ENCODE data around the gene NAA30. TPM values are rescaled to one million over a fixed set of nuclear protein-coding genes. Genes with fewer than 3 reads are reported as not detected.
"Not testable (repeated sequence)": the region's sequence is repeated elsewhere in the genome, so short reads cannot be mapped to it uniquely, and the experiment has no call there.

The NAA30 gene
- 10 to 100 TPM; 11.4 to 16.6 (median 13.1) TPM for total RNA-seq

DNA sequence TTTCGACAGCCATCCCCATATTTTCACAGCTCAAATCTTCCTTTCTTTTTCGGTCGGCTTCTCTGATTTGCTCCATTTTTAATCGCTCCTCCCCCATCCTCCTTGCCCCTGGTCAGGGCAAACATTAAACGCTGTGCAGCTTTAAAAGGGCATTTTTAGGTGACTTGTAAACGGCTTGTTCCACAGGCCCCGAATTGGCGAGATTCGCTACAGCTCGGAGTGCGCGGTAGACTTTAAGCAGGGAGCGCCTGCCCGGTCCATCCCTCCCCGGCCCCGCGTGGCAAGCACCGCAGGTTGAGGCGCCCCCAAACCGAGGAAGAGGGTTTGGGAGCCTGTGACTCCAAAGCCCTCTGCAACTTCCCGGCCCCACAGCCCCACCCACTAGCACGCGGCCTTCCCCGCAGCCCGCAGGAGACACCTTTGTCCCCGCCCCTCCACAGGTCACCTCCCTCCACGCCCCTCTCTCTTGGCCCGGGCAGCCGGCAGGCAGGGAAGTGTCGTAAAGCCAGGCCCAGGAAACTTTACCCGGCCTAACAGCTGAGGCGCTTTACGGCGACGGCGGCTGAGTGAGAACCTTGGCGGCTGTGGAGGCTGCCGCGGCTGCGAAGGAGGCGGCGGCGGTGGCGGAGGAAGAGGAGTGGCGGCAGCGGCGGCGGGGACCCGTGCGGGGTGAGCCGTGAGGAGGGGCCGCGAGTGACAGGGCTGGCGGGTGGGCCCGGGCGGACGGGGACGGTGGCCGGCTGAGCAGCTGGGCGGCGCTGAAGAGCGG is at the start of gene NAA30:
Gene NAA30, plus strand, starts transcription at position 550 of the 769 bp plus-strand sequence. CDS start 372 bp downstream, outside the sequence.
- peak; percentile 77 to 85 for DNase-seq (ENCODE audit: low spot score in 2 of 2)
- Histone ChIP-seq H3K4me1 (peaks cover 0 to 37% (median 18%) of the 10 kb centered on the region in 4 donors), H3K27ac (peak within 1 kb of the TSS; percentile 65 to 90 (median 86)), H3K9me3 (no peaks in the 10 kb centered on the region), H3K4me3 (peak within 1 kb of the TSS; percentile 72 to 98 (median 87)), H3K27me3 (no peaks in the 10 kb centered on the region), H3K36me3 (no peaks in the 10 kb centered on the region)
- 0 to 2% methylated on average over 23 to 47 of the region's 62 CpGs for WGBS, 2 donors
- TF ChIP-seq CTCF (IDR thresholded peaks at IDR 0.05) (peak in 1 of 5 experiments; percentile 19), EP300 (IDR thresholded peaks at IDR 0.05) (peak in 1 of 2 donors; percentile 73), POLR2A (IDR thresholded peaks at IDR 0.05) (peak in 1 of 2 donors; percentile 41)

- not testable (repeated sequence) for H3K4me3 ChIP-seq; H3K27ac ChIP-seq; H3K36me3 ChIP-seq; H3K4me1 ChIP-seq; DNase-seq (ENCODE audit: low spot score in 2 of 2); H3K27me3 ChIP-seq; H3K9me3 ChIP-seq
- 76 to 84% methylated on average over 27 to 34 of the region's 34 CpGs for WGBS, 2 donors
Observed at GRCh38 chr14:57343545-57344297, 46.7 kb upstream of the NAA30 start.

- TF ChIP-seq CTCF (IDR thresholded peaks at IDR 0.05) = no peak
- TF ChIP-seq EP300 (IDR thresholded peaks at IDR 0.05) = no peak
- TF ChIP-seq POLR2A (IDR thresholded peaks at IDR 0.05) = no peak
- peaks cover 0 to 3% (median 0%) of the 10 kb centered on the region in 4 donors for H3K9me3 ChIP-seq
- no peaks in the 10 kb centered on the region for H3K27me3 ChIP-seq
- no peak overlapping the region for H3K4me3 ChIP-seq
- H3K4me1 ChIP-seq = no peaks in the 10 kb centered on the region
- no peak for DNase-seq (ENCODE audit: low spot score in 2 of 2)
- 79% methylated on average over 9 of the region's 9 CpGs for WGBS, 2 donors
- H3K27ac ChIP-seq = no peak overlapping the region
- H3K36me3 ChIP-seq = no peaks in the 10 kb centered on the region
Observed at GRCh38 chr14:57345106-57345505, 45.3 kb upstream of the NAA30 start.

DNA sequence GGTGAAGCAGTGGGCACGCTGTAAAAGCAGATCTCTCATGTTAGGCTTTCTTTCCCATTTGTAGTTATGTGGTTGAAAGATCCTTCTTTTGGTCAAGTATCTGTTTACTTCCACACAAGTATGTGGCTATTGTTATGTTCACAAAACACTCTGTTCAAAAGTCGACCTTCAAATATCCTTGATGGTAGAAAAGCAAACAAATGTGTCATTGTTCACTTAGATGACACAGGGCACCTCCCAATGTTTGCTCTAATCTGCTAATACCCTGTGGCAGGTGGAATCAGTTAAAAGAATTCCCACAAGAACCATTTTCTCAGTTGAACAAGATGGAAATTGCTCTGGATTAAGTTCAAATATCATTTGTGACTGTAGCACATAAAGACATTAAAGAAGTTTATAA is 43.6 kb upstream of the NAA30 start:
- no peak overlapping the region for H3K4me3 ChIP-seq
- TF ChIP-seq CTCF (IDR thresholded peaks at IDR 0.05) = no peak
- TF ChIP-seq EP300 (IDR thresholded peaks at IDR 0.05) = no peak
- no peak for TF ChIP-seq POLR2A (IDR thresholded peaks at IDR 0.05)
- H3K27me3 ChIP-seq = no peaks in the 10 kb centered on the region
- no peaks in the 10 kb centered on the region for H3K9me3 ChIP-seq
- 30 to 41% methylated on average over 2 of the region's 2 CpGs for WGBS, 2 donors
- no peaks in the 10 kb centered on the region for H3K36me3 ChIP-seq
- H3K27ac ChIP-seq = no peak overlapping the region
- H3K4me1 ChIP-seq = no peaks in the 10 kb centered on the region
- DNase-seq (ENCODE audit: low spot score in 2 of 2) = no peak

GRCh38 chr14:57352396-57353170 is 37.8 kb upstream of the NAA30 start:
- DNase-seq (ENCODE audit: low spot score in 2 of 2) = no peak
- H3K27me3 ChIP-seq = no peaks in the 10 kb centered on the region
- 46 to 49% methylated on average over 9 of the region's 9 CpGs for WGBS, 2 donors
- no peaks in the 10 kb centered on the region for H3K36me3 ChIP-seq
- H3K9me3 ChIP-seq = no peaks in the 10 kb centered on the region
- H3K27ac ChIP-seq = no peak overlapping the region
- H3K4me3 ChIP-seq = no peak overlapping the region
- H3K4me1 ChIP-seq = no peaks in the 10 kb centered on the region
- TF ChIP-seq EP300 (IDR thresholded peaks at IDR 0.05) = no peak
- TF ChIP-seq POLR2A (IDR thresholded peaks at IDR 0.05) = no peak
- TF ChIP-seq CTCF (IDR thresholded peaks at IDR 0.05) = no peak

Measured in tibial nerve (tissue), 4 donors.